Heart right ventricle (tissue), 16 donors: ENCODE measurements around the gene INPP1. TPM values are rescaled to one million over a fixed set of nuclear protein-coding genes. Genes with fewer than 3 reads are reported as not detected.

Source experiments
- ATAC-seq, 8 donors: fragments of 200-7000 bp; cut with Tn5 transposase; one replicate each; pipeline ENCODE4 v1.9.1; 2020; ENCODE audit warnings: mild to moderate bottlenecking in 8 of 8, moderate library complexity in 8 of 8, moderate number of reproducible peaks in 1 of 8
- DNase-seq, 2 donors: peaks; one replicate each; pipeline ENCODE4 v3.0.0-alpha.2; 2020
- H3K27ac ChIP-seq, 10 donors: fragments of 200-600 bp; sonication (generic) in 2 of 10; one replicate each; pipeline versions ENCODE4 v1.5.0 to v1.8.0; 2020 to 2022; ENCODE audit warnings: mild to moderate bottlenecking in 3 of 10
- H3K27me3 ChIP-seq, 7 donors: fragments of 200-600 bp; one replicate each; pipeline ENCODE4 v1.8.0; 2021 to 2022; ENCODE audit warnings: mild to moderate bottlenecking in 2 of 7
- H3K36me3 ChIP-seq, 9 donors: fragments of 200-600 bp; sonication (generic) in 1 of 9; one replicate each; pipeline versions ENCODE4 v1.5.0 to v1.8.0; 2020 to 2022; ENCODE audit warnings: mild to moderate bottlenecking in 2 of 9
- H3K4me1 ChIP-seq, 9 donors: fragments of 200-600 bp; sonication (generic) in 1 of 9; one replicate each; pipeline versions ENCODE4 v1.5.0 to v1.8.0; 2020 to 2022; ENCODE audit warnings: mild to moderate bottlenecking in 4 of 9
- H3K4me3 ChIP-seq, 10 donors: fragments of 200-600 bp; sonication (generic) in 2 of 10; one replicate each; pipeline versions ENCODE4 v1.5.0 to v1.8.0; 2020 to 2022; ENCODE audit warnings: mild to moderate bottlenecking in 7 of 10, moderate library complexity in 2 of 10
- H3K9me3 ChIP-seq, 11 donors: fragments of 200-600 bp in 10 of 11; sonication (generic) in 2 of 11; one replicate each; pipeline versions ENCODE4 v1.5.0 to v1.8.0; 2013 to 2022; ENCODE audit warnings: mild to moderate bottlenecking in 2 of 11, control low read depth in 1 of 11, moderate library complexity in 1 of 11
- WGBS, 2 donors: extraction: QIAGEN DNeasy Blood & Tissue Kit; methylation state at CpG; one replicate each; pipeline ENCODE4 v1.1.7; 2013; ENCODE audit warnings: inconsistent platforms in 1 of 2; 5-methylcytosine and 5-hydroxymethylcytosine counted together
- intact Hi-C, 10 donors: fragments of 100-400 bp; cut with DNase I; formaldehyde crosslinking; loops; one replicate each; pipeline versions ENCODE4 v1.11.1 to v1.14.2; 2022
- polyA plus RNA-seq, 2 donors: library from polyadenylated mRNA; stranded (reverse); fragments of 200-250 nt; gene quantifications; one replicate each; pipeline ENCODE4 v1.2.3, GENCODE V29; 2013
- total RNA-seq, 10 donors: library from RNA; stranded (reverse); fragmentation: NEBNext Ultra II Directional in 3 of 10; extraction: Animal tissue kit (Norgen Biotek cat#: 25700) in 3 of 10; gene quantifications; one replicate each; pipeline versions ENCODE4 v1.2.1 to v1.2.4, GENCODE V29; 2021 to 2023
- TF ChIP-seq, protein P1 (sequence below), 9 donors: fragments of 200-600 bp; sonication (generic) in 2 of 9; IDR thresholded peaks; one replicate each; pipeline versions ENCODE4 v1.5.0 to v1.8.0; 2021 to 2022; ENCODE audit warnings: antibody characterized with exemption in 9 of 9, mild to moderate bottlenecking in 5 of 9, moderate library complexity in 1 of 9
- donor health status: Arrhythmogenic right ventricular cardiomyopathy.
- donor health status: ischemic (EF 13 %, LVEDD 7.1; RV severe dilation, severe dysfunction).
- donor health status: healthy with polysubstance abuse.
- donor health status: DM: no; HTN: yes; CAD: no.
- donor health status: DM: no; HTN: no; CAD: no.
- donor health status: ischemic (EF 25% LVEDD 6.9; RV normal size, moderate dysfunction).
- donor health status: ischemic (EF 25% LVEDD 5.7; RV mildly dilated, moderate dysfunction).
- donor health status: healthy.
- donor health status: DM: yes; HTN: yes; CAD: no.
- donor health status: Ischemic cardiomyopathy.
- donor health status: ischemic (EF 35%, LVEDD 5.7; RV mildly dilated, moderate dysfunction).
- donor health status: nonischemic (EF 11% LVEDD 7.7; RV severe dilation, severe dysfunction).
- donor health status: DM: yes; HTN: yes; CAD: no.
- donor health status: PGD.
- donor health status: ischemic (EF 29% LVEDD 5.4; RV normal size, mild dysfunction).
- donor health status: nonischemic (EF 23%, LVEDD 6.1; RV moderate dilation, normal function).

INPP1 gene
- total and polyA plus RNA-seq, 12 donors, result 10.4 to 29.5 (median 16.6) TPM

DNA sequence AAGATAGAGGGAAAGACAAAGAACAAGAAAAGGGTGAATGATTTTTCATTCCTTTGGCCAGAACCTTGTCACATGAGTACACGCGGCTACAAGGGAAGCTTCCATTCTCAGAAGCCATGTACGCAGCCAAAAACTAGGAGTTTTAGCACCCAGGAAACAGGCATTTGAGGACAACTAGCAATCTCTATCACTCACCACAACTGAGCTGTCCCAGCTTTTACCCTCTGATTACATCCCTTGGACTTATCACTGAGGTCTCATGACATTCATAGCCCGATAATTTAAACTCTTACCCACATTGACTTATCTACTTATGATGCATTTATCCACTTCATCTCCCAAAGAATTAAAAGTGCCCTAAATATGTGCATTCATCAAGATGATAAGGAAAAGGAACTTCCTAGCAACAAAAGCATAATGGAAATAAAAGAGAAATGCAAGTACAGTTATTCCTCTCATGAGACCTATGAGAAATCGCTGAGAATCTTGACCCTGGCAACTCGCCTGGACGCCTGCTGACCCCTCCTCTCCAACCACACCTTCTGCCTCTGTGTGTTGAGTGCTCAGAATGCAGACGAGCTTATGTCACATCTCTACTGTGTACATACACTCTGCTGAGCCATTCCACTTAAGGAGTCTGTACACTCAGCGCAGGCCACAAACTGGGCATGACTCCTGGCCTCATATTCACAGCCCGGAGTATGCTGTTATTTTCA, 36.0 kb downstream of the INPP1 start:
- intact Hi-C loops, result loop anchor here in 4 of 10 donors (5.0 to 10.0 kb wide), 3 partner anchors 295 to 423 kb away; no protein-coding TSS in a partner anchor
- ATAC-seq (peak in 2 of 8 donors; percentile 31 to 33), DNase-seq (no peak)
- Histone ChIP-seq H3K27ac (no peak overlapping the region), H3K27me3 (no peaks in the 10 kb centered on the region), H3K9me3 (no peaks in the 10 kb centered on the region), H3K4me3 (no peak overlapping the region), H3K36me3 (no peaks in the 10 kb centered on the region), H3K4me1 (peaks cover 0 to 11% (median 0%) of the 10 kb centered on the region in 9 donors)
- WGBS, 2 donors, result 34 to 49% methylated on average over 10 of the region's 10 CpGs
- TF ChIP-seq, protein P1, sequence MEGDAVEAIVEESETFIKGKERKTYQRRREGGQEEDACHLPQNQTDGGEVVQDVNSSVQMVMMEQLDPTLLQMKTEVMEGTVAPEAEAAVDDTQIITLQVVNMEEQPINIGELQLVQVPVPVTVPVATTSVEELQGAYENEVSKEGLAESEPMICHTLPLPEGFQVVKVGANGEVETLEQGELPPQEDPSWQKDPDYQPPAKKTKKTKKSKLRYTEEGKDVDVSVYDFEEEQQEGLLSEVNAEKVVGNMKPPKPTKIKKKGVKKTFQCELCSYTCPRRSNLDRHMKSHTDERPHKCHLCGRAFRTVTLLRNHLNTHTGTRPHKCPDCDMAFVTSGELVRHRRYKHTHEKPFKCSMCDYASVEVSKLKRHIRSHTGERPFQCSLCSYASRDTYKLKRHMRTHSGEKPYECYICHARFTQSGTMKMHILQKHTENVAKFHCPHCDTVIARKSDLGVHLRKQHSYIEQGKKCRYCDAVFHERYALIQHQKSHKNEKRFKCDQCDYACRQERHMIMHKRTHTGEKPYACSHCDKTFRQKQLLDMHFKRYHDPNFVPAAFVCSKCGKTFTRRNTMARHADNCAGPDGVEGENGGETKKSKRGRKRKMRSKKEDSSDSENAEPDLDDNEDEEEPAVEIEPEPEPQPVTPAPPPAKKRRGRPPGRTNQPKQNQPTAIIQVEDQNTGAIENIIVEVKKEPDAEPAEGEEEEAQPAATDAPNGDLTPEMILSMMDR (IDR thresholded peaks at IDR 0.05), result no peak

DNA sequence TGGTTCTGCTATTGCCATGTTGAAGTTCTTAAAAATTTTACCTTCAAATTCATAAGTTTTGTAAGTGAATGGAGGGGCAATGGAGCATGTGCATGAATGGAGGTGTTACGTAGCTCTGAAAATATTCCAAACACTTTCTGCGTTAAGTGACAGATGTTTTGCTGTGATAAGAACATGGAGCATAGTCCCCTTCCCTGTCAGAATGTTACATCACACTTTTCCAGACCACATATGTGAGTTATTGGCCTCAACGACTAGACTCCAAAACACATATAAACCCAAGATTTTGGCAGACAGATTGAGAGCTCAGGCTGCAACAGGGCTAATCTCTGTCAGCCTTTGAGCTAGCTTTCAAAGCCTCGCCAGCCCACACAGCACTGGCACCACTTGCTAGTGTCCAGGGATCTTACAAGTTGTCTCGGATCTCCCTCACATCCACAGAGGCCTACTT, 37.6 kb downstream of the INPP1 start:
- 68 to 75% methylated on average over 5 of the region's 5 CpGs for WGBS, 2 donors
- no peak for ATAC-seq
- intact Hi-C loops, result loop anchor here in 7 of 10 donors (5.0 to 10.0 kb wide), 6 partner anchors 124 to 426 kb away; no protein-coding TSS in a partner anchor

GRCh38 chr2:190382851-190383250, 39.5 kb downstream of the INPP1 start:
- no peak overlapping the region for H3K27ac ChIP-seq
- ATAC-seq, result peak in 5 of 8 donors; percentile 50 to 76 (median 67)
- TF ChIP-seq, protein P1 (IDR thresholded peaks at IDR 0.05), result peak; percentile 34 to 73 (median 58)
- H3K27me3 ChIP-seq, result no peaks in the 10 kb centered on the region
- H3K4me1 ChIP-seq, result peaks cover 0 to 11% (median 0%) of the 10 kb centered on the region in 9 donors
- intact Hi-C loops, result loop anchor here (2.0 to 10.0 kb wide), 8 partner anchors 122 to 424 kb away; no protein-coding TSS in a partner anchor
- H3K9me3 ChIP-seq, result peaks cover 0 to 4% (median 0%) of the 10 kb centered on the region in 11 donors
- no peaks in the 10 kb centered on the region for H3K36me3 ChIP-seq
- peak in 1 of 2 donors; percentile 26 for DNase-seq
- no peak overlapping the region for H3K4me3 ChIP-seq
- 43 to 48% methylated on average over 1 of the region's 1 CpG for WGBS, 2 donors

More for the DNA sequence above, 37.6 kb downstream of the INPP1 start:
- Histone ChIP-seq H3K4me1 (peaks cover 0 to 11% (median 0%) of the 10 kb centered on the region in 9 donors), H3K9me3 (no peaks in the 10 kb centered on the region), H3K27me3 (no peaks in the 10 kb centered on the region), H3K27ac (no peak overlapping the region), H3K36me3 (no peaks in the 10 kb centered on the region), H3K4me3 (no peak overlapping the region)
- no peak for DNase-seq
- TF ChIP-seq, protein P1 (IDR thresholded peaks at IDR 0.05), result no peak

DNA sequence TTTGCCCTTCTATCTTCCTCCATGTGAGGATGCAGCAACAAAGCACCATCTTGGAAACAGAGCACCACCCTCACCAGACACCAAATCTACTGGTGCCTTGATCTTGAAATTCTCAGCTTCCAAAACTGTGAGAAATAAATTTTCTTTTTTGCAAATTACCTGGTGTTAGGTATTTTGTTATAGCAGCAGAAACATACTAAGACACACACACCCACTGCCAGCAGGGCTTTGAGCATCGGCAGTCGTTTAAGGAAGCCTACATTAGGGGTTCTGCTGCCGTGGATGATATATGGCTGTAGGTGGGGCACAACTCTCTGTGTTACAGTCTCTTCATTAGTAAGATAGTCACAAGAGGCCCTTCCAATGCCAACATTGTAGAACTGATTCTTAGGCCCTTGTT, 44.0 kb downstream of the INPP1 start:
- Histone ChIP-seq H3K27ac (no peak overlapping the region), H3K4me3 (no peak overlapping the region), H3K4me1 (no peaks in the 10 kb centered on the region), H3K9me3 (peaks cover 0 to 4% (median 0%) of the 10 kb centered on the region in 11 donors), H3K27me3 (no peaks in the 10 kb centered on the region), H3K36me3 (no peaks in the 10 kb centered on the region)
- TF ChIP-seq, protein P1 (IDR thresholded peaks at IDR 0.05), result no peak
- intact Hi-C loops, result loop anchor here in 4 of 10 donors (10.0 kb wide), 3 partner anchors 117 to 417 kb away; no protein-coding TSS in a partner anchor
- WGBS, 2 donors, result 92 to 96% methylated on average over 3 of the region's 3 CpGs
- DNase-seq (no peak), ATAC-seq (no peak)
